GM23248 (cell line): ENCODE data around the gene ORM1. TPM values are rescaled to one million over a fixed set of nuclear protein-coding genes. Genes with fewer than 3 reads are reported as not detected.

Experiments
- DNase-seq: peaks from one replicate; pipeline ENCODE4 v3.0.0-alpha.2; 2015
- H2AFZ ChIP-seq: fragments of 200-600 bp; sonication (generic); 2 replicates; pipeline ENCODE4 v1.6.1; 2016; ENCODE audit warnings: antibody characterized with exemption
- H3F3A ChIP-seq: fragments of 200-600 bp; sonication (generic); 2 replicates; pipeline ENCODE4 v1.6.1; 2016; ENCODE audit warnings: mild to moderate bottlenecking, antibody characterized with exemption, mixed run types; ENCODE audit not compliant: insufficient read depth
- H3K27ac ChIP-seq: fragments of 200-600 bp; sonication (generic); 2 replicates; pipeline ENCODE4 v1.5.1; 2016; ENCODE audit warnings: mild to moderate bottlenecking
- H3K27me3 ChIP-seq: fragments of 200-600 bp; sonication (generic); replicated peaks from 2 replicates; pipeline ENCODE4 v1.6.1; 2016; ENCODE audit warnings: mild to moderate bottlenecking; ENCODE audit not compliant: insufficient read depth
- H3K36me3 ChIP-seq: fragments of 200-600 bp; sonication (generic); 2 replicates; pipeline ENCODE4 v1.6.1; 2016; ENCODE audit warnings: low read depth, mild to moderate bottlenecking
- H3K4me1 ChIP-seq: fragments of 200-600 bp; sonication (generic); 2 replicates; pipeline ENCODE4 v1.6.1; 2016; ENCODE audit warnings: mild to moderate bottlenecking; ENCODE audit not compliant: insufficient read depth
- H3K4me2 ChIP-seq: fragments of 200-600 bp; sonication (generic); one replicate; pipeline ENCODE4 v1.6.1; 2016; ENCODE audit warnings: mild to moderate bottlenecking; ENCODE audit not compliant: unreplicated experiment
- H3K4me3 ChIP-seq: fragments of 200-600 bp; sonication (generic); 2 replicates; pipeline ENCODE4 v1.5.1; 2016; ENCODE audit warnings: mild to moderate bottlenecking
- H3K79me2 ChIP-seq: fragments of 200-600 bp; sonication (generic); 2 replicates; pipeline ENCODE4 v1.6.1; 2016; ENCODE audit warnings: mild to moderate bottlenecking; ENCODE audit not compliant: insufficient read depth
- H3K9ac ChIP-seq: fragments of 200-600 bp; sonication (generic); 2 replicates; pipeline ENCODE4 v1.6.1; 2016; ENCODE audit warnings: mild to moderate bottlenecking
- H3K9me2 ChIP-seq: fragments of 200-600 bp; sonication (generic); 2 replicates; pipeline ENCODE4 v1.6.1; 2016; ENCODE audit warnings: mixed run types, mild to moderate bottlenecking, moderate library complexity; ENCODE audit not compliant: insufficient read depth
- H3K9me3 ChIP-seq: fragments of 200-600 bp; sonication (generic); one replicate; pipeline ENCODE4 v1.6.1; 2017; ENCODE audit warnings: low read depth
- H4K20me1 ChIP-seq: fragments of 200-600 bp; sonication (generic); 2 replicates; pipeline ENCODE4 v1.6.0; 2016; ENCODE audit not compliant: insufficient read depth
- EZH2 ChIP-seq: fragments of 200-600 bp; sonication (generic); IDR thresholded peaks from 2 replicates; pipeline ENCODE4 v1.6.1; 2018; ENCODE audit warnings: antibody characterized with exemption, mild to moderate bottlenecking; ENCODE audit not compliant: insufficient read depth, poor library complexity, severe bottlenecking
- EZH2phosphoT487 ChIP-seq: fragments of 200-600 bp; sonication (generic); IDR thresholded peaks from 2 replicates; pipeline ENCODE4 v1.6.1; 2018; ENCODE audit warnings: antibody characterized with exemption, moderate library complexity, mild to moderate bottlenecking, low read depth; ENCODE audit not compliant: insufficient read depth
- WGBS, 2 experiments: methylation state at CpG; one replicate each; pipeline ENCODE4 v1.1.6; 2015 to 2017; ENCODE audit warnings: low lambda C conversion rate in 2 of 2, low coverage in 1 of 2; ENCODE audit errors: missing lambda C conversion rate in 2 of 2; 5-methylcytosine and 5-hydroxymethylcytosine counted together
- in situ Hi-C: fragments of 300-500 bp; cut with MboI; formaldehyde crosslinking; loops from 2 replicates; pipeline ENCODE4 v1.15.0; 2020
- polyA plus RNA-seq: library from polyadenylated mRNA; unstranded; fragments of >200 nt; fragmentation: Nextera tagmentation; extraction: Ambion mirVana; gene quantifications from 2 replicates; pipeline ENCODE4 v1.2.1, GENCODE V29; 2016
- total RNA-seq: library from RNA; depleted of rRNA; stranded (reverse); fragments of >200 nt; shearing (Covaris generic); gene quantifications from 2 replicates; pipeline ENCODE4 v1.2.3, GENCODE V29; 2014

The ORM1 gene
- total and polyA plus RNA-seq, 2 experiments from 2014 or later, result not detected

DNA sequence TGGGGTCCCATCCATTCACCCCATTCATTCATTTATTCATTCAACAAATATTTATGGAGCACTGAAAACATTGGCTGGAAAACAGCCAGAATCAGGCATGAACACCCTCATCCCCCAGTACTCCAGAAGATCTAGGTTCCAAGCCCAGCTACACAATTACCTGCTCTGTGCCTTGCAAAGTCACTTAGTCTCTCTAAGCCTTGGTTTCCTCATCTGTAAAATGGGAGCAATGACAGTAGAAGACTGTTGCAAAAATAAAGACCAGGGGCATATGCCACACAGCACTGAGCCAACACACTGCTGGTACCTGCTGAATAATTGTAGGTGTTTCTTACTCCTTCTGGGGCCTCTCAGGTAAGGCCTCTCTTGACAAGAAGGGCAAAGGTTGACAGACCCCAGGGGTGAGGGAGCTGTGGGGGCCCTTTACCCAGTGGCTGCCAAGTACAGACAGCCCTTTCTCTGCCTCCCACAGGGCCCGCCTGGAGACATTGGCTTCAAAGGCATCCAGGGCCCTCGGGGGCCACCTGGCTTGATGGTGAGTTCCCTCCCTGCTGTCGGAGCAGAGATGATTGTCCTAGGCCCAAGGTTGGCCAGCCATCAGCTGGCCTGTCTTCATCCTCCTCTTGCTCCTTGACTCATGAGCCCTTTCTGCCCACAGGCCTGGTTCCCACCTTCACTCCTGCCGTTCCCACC lies 22.6 kb upstream of the ORM1 start:
- Histone ChIP-seq H2AFZ (no peak overlapping the region), H3K79me2 (no peaks in the 10 kb centered on the region), H4K20me1 (no peaks in the 10 kb centered on the region), H3K27me3 (no peaks in the 10 kb centered on the region), H3F3A (no peaks in the 10 kb centered on the region; the same call in 1 of the 2 replicates), H3K4me2 (no peak overlapping the region), H3K9me2 (no peaks in the 10 kb centered on the region), H3K27ac (no peak overlapping the region), H3K9me3 (no peaks in the 10 kb centered on the region), H3K4me1 (no peaks in the 10 kb centered on the region), H3K9ac (no peak overlapping the region), H3K36me3 (peaks cover 13% of the 10 kb centered on the region; the same call in 1 of the 2 replicates), H3K4me3 (no peak overlapping the region)
- DNase-seq, result no peak
- 85 to 97% methylated on average over 4 of the region's 4 CpGs for WGBS, 2 experiments
- TF ChIP-seq EZH2 (no peak), EZH2phosphoT487 (no peak)
- in situ Hi-C loops, result no loop called here

- Histone ChIP-seq H3K79me2 (no peaks in the 10 kb centered on the region), H3F3A (no peaks in the 10 kb centered on the region; the same call in 1 of the 2 replicates), H3K36me3 (peaks cover 6% of the 10 kb centered on the region; the same call in 1 of the 2 replicates), H3K27ac (no peak overlapping the region), H3K9me2 (no peaks in the 10 kb centered on the region), H3K27me3 (no peaks in the 10 kb centered on the region), H3K4me3 (no peak overlapping the region), H3K4me1 (no peaks in the 10 kb centered on the region), H3K9me3 (no peaks in the 10 kb centered on the region), H4K20me1 (no peaks in the 10 kb centered on the region), H2AFZ (no peak overlapping the region), H3K4me2 (no peak overlapping the region), H3K9ac (no peak overlapping the region)
- no peak for TF ChIP-seq EZH2phosphoT487
- TF ChIP-seq EZH2, result no peak
- 92 to 96% methylated on average over 23 to 31 of the region's 31 CpGs for WGBS, 2 experiments
- in situ Hi-C loops, result no loop called here
- no peak for DNase-seq
Measured at GRCh38 chr9:114300846-114301797, 21.8 kb upstream of the ORM1 start.

DNA sequence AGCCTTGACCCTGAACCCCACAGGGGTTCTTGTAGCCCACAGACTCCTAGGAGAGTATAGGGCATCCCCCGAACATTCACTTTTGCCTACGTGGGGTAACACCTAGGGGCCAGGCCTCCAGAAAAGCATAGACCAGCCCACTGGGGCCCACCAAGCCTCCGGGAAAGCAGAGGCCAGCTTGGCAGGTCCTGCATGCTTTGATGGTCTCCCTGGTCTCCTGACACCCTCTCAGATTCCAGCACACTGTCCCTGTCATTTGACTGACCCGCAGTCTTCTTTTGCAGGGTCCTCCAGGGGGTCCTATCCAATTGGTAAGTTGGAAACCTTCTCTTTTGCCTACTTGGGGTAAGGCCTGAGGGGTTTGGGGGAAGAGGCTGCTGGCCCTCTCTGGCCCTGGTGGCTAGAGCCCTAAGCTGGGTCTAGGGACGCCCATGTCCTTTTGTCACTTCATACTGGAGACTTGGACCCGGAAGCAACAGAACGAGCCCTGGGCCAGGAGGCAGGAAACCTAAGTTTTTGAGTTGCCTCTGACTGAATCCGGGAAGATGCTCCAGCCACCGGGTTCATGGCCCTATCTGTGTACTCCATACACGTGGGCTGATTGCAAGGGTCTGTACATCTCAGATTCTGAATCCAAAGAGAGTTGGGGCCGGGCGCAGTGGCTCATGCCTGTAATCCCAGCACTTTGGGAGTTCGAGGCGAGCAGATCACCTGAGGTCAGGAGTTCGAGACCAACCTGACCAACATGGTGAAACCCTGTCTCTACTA lies 20.9 kb upstream of the ORM1 start:
- no peak overlapping the region for H3K9ac ChIP-seq
- H3K4me1 ChIP-seq, result no peaks in the 10 kb centered on the region
- no peak overlapping the region for H3K4me3 ChIP-seq
- no peaks in the 10 kb centered on the region; the same call in 1 of the 2 replicates for H3F3A ChIP-seq
- no peak overlapping the region for H3K27ac ChIP-seq
- H3K9me2 ChIP-seq, result no peaks in the 10 kb centered on the region
- H3K9me3 ChIP-seq, result no peaks in the 10 kb centered on the region
- no peaks in the 10 kb centered on the region for H4K20me1 ChIP-seq
- TF ChIP-seq EZH2, result no peak
- no peak for TF ChIP-seq EZH2phosphoT487
- no peaks in the 10 kb centered on the region for H3K36me3 ChIP-seq
- H3K79me2 ChIP-seq, result no peaks in the 10 kb centered on the region
- no peak overlapping the region for H3K4me2 ChIP-seq
- DNase-seq, result no peak
- H2AFZ ChIP-seq, result no peak overlapping the region
- no peaks in the 10 kb centered on the region for H3K27me3 ChIP-seq
- WGBS, 2 experiments, result 84 to 86% methylated on average over 15 of the region's 15 CpGs
- in situ Hi-C loops, result no loop called here

DNA sequence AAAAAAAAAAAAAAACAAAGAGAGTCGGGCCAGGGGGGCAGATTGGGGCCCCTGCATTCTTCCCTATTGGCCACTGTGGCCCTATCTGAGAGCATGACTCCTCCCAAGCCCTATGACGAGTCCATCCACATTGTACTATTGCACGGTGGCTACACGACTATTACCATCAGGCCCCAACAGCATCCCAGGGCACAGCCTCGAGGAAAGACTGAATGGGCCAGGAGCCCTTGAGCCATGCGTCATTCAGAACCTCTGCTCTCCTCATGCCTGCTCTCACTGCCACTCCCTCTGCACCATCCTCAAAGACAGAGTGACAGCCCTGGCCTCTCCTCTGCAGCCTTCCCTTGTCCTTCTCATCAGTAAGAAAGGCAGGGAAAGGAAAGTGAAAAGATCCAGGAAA lies 20.2 kb upstream of the ORM1 start:
- H3K36me3 ChIP-seq, result no peaks in the 10 kb centered on the region
- H4K20me1 ChIP-seq, result no peaks in the 10 kb centered on the region
- no peak overlapping the region for H3K9ac ChIP-seq
- no peaks in the 10 kb centered on the region for H3K27me3 ChIP-seq
- H3K9me2 ChIP-seq, result no peaks in the 10 kb centered on the region
- in situ Hi-C loops, result no loop called here
- H3F3A ChIP-seq, result no peaks in the 10 kb centered on the region
- DNase-seq, result no peak
- H3K9me3 ChIP-seq, result no peaks in the 10 kb centered on the region
- no peak overlapping the region for H3K27ac ChIP-seq
- 52 to 59% methylated on average over 6 of the region's 6 CpGs for WGBS, 2 experiments
- no peak overlapping the region for H3K4me3 ChIP-seq
- H2AFZ ChIP-seq, result no peak overlapping the region
- H3K4me2 ChIP-seq, result no peak overlapping the region
- H3K79me2 ChIP-seq, result no peaks in the 10 kb centered on the region
- H3K4me1 ChIP-seq, result no peaks in the 10 kb centered on the region
- TF ChIP-seq EZH2phosphoT487 (no peak), EZH2 (no peak)
